Measurements from ENCODE around the gene DAPP1.
"Not testable (repeated sequence)": the region's sequence is repeated elsewhere in the genome, so short reads cannot be mapped to it uniquely, and the experiment has no call there.

Gene DAPP1

GRCh38 chr4:99824070-99824599, 7.5 kb downstream of the DAPP1 start:
- no peak for DNase-seq (ENCODE audit: low read depth, low spot score)

- DNase-seq (ENCODE audit: low read depth, low spot score) = no peak
Observed at GRCh38 chr4:99825272-99825671, 8.6 kb downstream of the DAPP1 start.

GRCh38 chr4:99826016-99826415, 9.4 kb downstream of the DAPP1 start:
- no peak for DNase-seq (ENCODE audit: low read depth, low spot score)

GRCh38 chr4:99827454-99827853, 10.8 kb downstream of the DAPP1 start:
- no peak for DNase-seq (ENCODE audit: low read depth, low spot score)

- no peak for DNase-seq (ENCODE audit: low read depth, low spot score)
Observed at GRCh38 chr4:99827857-99828256, 11.2 kb downstream of the DAPP1 start.

GRCh38 chr4:99828477-99828876, 11.8 kb downstream of the DAPP1 start:
- no peak for DNase-seq (ENCODE audit: low read depth, low spot score)

- DNase-seq (ENCODE audit: low read depth, low spot score) = not testable (repeated sequence)
Observed at GRCh38 chr4:99830051-99830450, 13.4 kb downstream of the DAPP1 start.

GRCh38 chr4:99832321-99832720, 15.7 kb downstream of the DAPP1 start:
- DNase-seq (ENCODE audit: low read depth, low spot score) = peak; percentile 34

- no peak for DNase-seq (ENCODE audit: low read depth, low spot score)
Observed at GRCh38 chr4:99832758-99833157, 16.1 kb downstream of the DAPP1 start.

GRCh38 chr4:99833756-99834155, 17.1 kb downstream of the DAPP1 start:
- DNase-seq (ENCODE audit: low read depth, low spot score) = no peak

- no peak for DNase-seq (ENCODE audit: low read depth, low spot score)
Observed at GRCh38 chr4:99834569-99834968, 17.9 kb downstream of the DAPP1 start.

- peak; percentile 10 for DNase-seq (ENCODE audit: low read depth, low spot score)
Observed at GRCh38 chr4:99835942-99836341, 19.3 kb downstream of the DAPP1 start.

- DNase-seq (ENCODE audit: low read depth, low spot score) = no peak
Observed at GRCh38 chr4:99838927-99839326, 22.3 kb downstream of the DAPP1 start.

GRCh38 chr4:99841129-99841528, 24.5 kb downstream of the DAPP1 start:
- DNase-seq (ENCODE audit: low read depth, low spot score) = no peak

- no peak for DNase-seq (ENCODE audit: low read depth, low spot score)
Observed at GRCh38 chr4:99843413-99843812, 26.8 kb downstream of the DAPP1 start.

- DNase-seq (ENCODE audit: low read depth, low spot score) = no peak
Observed at GRCh38 chr4:99844048-99844447, 27.4 kb downstream of the DAPP1 start.

- peak; percentile 16 for DNase-seq (ENCODE audit: low read depth, low spot score)
Observed at GRCh38 chr4:99845179-99845578, 28.6 kb downstream of the DAPP1 start.

GRCh38 chr4:99845708-99846469, 29.3 kb downstream of the DAPP1 start:
- no peak for DNase-seq (ENCODE audit: low read depth, low spot score)

GRCh38 chr4:99846891-99847290, 30.3 kb downstream of the DAPP1 start:
- no peak for DNase-seq (ENCODE audit: low read depth, low spot score)

GRCh38 chr4:99847362-99847976, 30.8 kb downstream of the DAPP1 start:
- no peak for DNase-seq (ENCODE audit: low read depth, low spot score)

- DNase-seq (ENCODE audit: low read depth, low spot score) = no peak
Observed at GRCh38 chr4:99848591-99849001, 32.0 kb downstream of the DAPP1 start.

- DNase-seq (ENCODE audit: low read depth, low spot score) = no peak
Observed at GRCh38 chr4:99852199-99852749, 35.6 kb downstream of the DAPP1 start.

- DNase-seq (ENCODE audit: low read depth, low spot score) = no peak
Observed at GRCh38 chr4:99853190-99853589, 36.6 kb downstream of the DAPP1 start.
